GM12878 (cell line): ENCODE measurements around the gene FSIP1. TPM values are rescaled to one million over a fixed set of nuclear protein-coding genes. Genes with fewer than 3 reads are reported as not detected.

ENCODE experiments used
- ATAC-seq: fragments of 200-7000 bp; cut with Tn5 transposase; 3 replicates; pipeline ENCODE4 v1.9.1; 2020; ENCODE audit warnings: mild to moderate bottlenecking, moderate library complexity
- BruUV-seq: library from RNA; stranded (reverse); fragments of 400-500 nt; replicated peaks from 2 replicates; lab custom pipeline; 2021; lab: Mats Ljungman, UMichigan
- CTCF ChIA-PET: fragments of 300-600 bp; sonication (Branson Sonifier 250); formaldehyde crosslinking; extraction: SDS; loops from one replicate; lab custom pipeline; 2021; ENCODE audit warnings: inconsistent platforms; lab: Yijun Ruan, JAX
- POLR2A ChIA-PET: fragments of 350-600 bp; formaldehyde crosslinking; extraction: SDS; loops from one replicate; lab custom pipeline; 2021; ENCODE audit warnings: inconsistent platforms; lab: Charles Lee
- RAD21 ChIA-PET: fragments of 300-600 bp; sonication (Branson Sonifier 250); formaldehyde crosslinking; loops from one replicate; lab custom pipeline; 2023; ENCODE audit warnings: antibody characterized with exemption; ENCODE audit not compliant: unreplicated experiment; lab: Charles Lee
- SMC1A ChIA-PET: fragments of 300-600 bp; sonication (Branson Sonifier 250); formaldehyde crosslinking; loops from one replicate; lab custom pipeline; 2023; ENCODE audit not compliant: unreplicated experiment, uncharacterized antibody; lab: Charles Lee
- DNase-seq: peaks from one replicate; pipeline ENCODE4 v3.0.0-alpha.2; 2011; ENCODE audit warnings: low read depth, low spot score
- FAIRE-seq: peaks from 3 replicates; lab custom pipeline; 2011; peaks lifted over from hg19 to GRCh38; lab: Jason Lieb, UNC
- H2AFZ ChIP-seq: 2 replicates; pipeline ENCODE4 v1.6.0; 2011; ENCODE audit warnings: low read depth, low read length, control low read depth; ENCODE audit not compliant: control insufficient read depth
- H3K27ac ChIP-seq: 2 replicates; pipeline ENCODE4 v1.5.1; 2011; ENCODE audit warnings: control low read depth; ENCODE audit not compliant: control insufficient read depth, insufficient read depth
- H3K27me3 ChIP-seq, 2 experiments: replicated peaks in 1 of 2; 2 replicates each; pipeline versions ENCODE4 v1.6.0 to v1.6.1; 2011; ENCODE audit warnings: low read length in 1 of 2; ENCODE audit not compliant: control insufficient read depth in 2 of 2, insufficient read depth in 2 of 2
- H3K36me3 ChIP-seq, 2 experiments: 2 replicates each; pipeline ENCODE4 v1.5.1; 2011; ENCODE audit warnings: low read length in 1 of 2; ENCODE audit not compliant: control insufficient read depth in 2 of 2, insufficient read depth in 2 of 2
- H3K4me1 ChIP-seq: 2 replicates; pipeline ENCODE4 v1.6.1; 2011; ENCODE audit warnings: mild to moderate bottlenecking, low read length, moderate library complexity, mixed read lengths; ENCODE audit not compliant: control insufficient read depth, insufficient read depth
- H3K4me2 ChIP-seq: 2 replicates; pipeline ENCODE4 v1.6.0; 2011; ENCODE audit warnings: control low read depth; ENCODE audit not compliant: control insufficient read depth, insufficient read depth
- H3K4me3 ChIP-seq: fragments of 200-600 bp; sonication (generic); 2 replicates; pipeline ENCODE4 v1.5.1; 2016
- H3K79me2 ChIP-seq: 2 replicates; pipeline ENCODE4 v1.6.0; 2011; ENCODE audit warnings: low read length; ENCODE audit not compliant: control insufficient read depth, insufficient read depth
- H3K9ac ChIP-seq: 2 replicates; pipeline ENCODE4 v1.8.0; 2011; ENCODE audit warnings: low read length, control low read depth, mixed read lengths; ENCODE audit not compliant: control insufficient read depth, insufficient read depth
- H3K9me3 ChIP-seq: replicated peaks from 3 replicates; pipeline ENCODE4 v1.5.1; 2011; ENCODE audit warnings: mild to moderate bottlenecking, low read length; ENCODE audit not compliant: control insufficient read depth, insufficient read depth
- H4K20me1 ChIP-seq: 2 replicates; pipeline ENCODE4 v1.6.0; 2011; ENCODE audit not compliant: control insufficient read depth, insufficient read depth
- BMI1 ChIP-seq: fragments of 450-650 bp; IDR thresholded peaks from 2 replicates; pipeline ENCODE4 v1.6.1; 2016; ENCODE audit warnings: mild to moderate bottlenecking, moderate library complexity, borderline replicate concordance
- CBFB ChIP-seq: IDR thresholded peaks from 2 replicates; pipeline ENCODE4 v1.6.1; 2016; ENCODE audit warnings: antibody characterized with exemption, low read depth
- EGR1 ChIP-seq, 2 experiments: IDR thresholded peaks; 1 replicate in 1 of 2; 2 replicates in 1 of 2; pipeline ENCODE4 v1.6.1; 2011 to 2012; ENCODE audit warnings: low read depth in 2 of 2, low read length in 2 of 2, borderline replicate concordance in 1 of 2, mild to moderate bottlenecking in 1 of 2, moderate library complexity in 1 of 2
- IKZF1 ChIP-seq: fragments of 450-650 bp; conservative IDR thresholded peaks from 2 replicates; pipeline ENCODE4 v1.6.1; 2017; ENCODE audit warnings: antibody characterized with exemption, mild to moderate bottlenecking
- IRF4 ChIP-seq: IDR thresholded peaks from 2 replicates; pipeline ENCODE4 v1.6.1; 2011; ENCODE audit warnings: low read depth, low read length
- JUNB ChIP-seq: IDR thresholded peaks from 2 replicates; pipeline ENCODE4 v1.6.1; 2016; ENCODE audit warnings: antibody characterized with exemption, mild to moderate bottlenecking
- NFXL1 ChIP-seq: fragments of 450-650 bp; IDR thresholded peaks from 2 replicates; pipeline ENCODE4 v1.6.1; 2017; ENCODE audit warnings: antibody characterized with exemption, mild to moderate bottlenecking, borderline replicate concordance
- POLR2AphosphoS2 ChIP-seq: IDR thresholded peaks from 2 replicates; pipeline ENCODE4 v1.6.1; 2011; ENCODE audit warnings: low read depth, mild to moderate bottlenecking, low read length, improper control_type of control experiment, moderate library complexity
- RAD21 ChIP-seq: IDR thresholded peaks from 2 replicates; pipeline ENCODE4 v1.6.1; 2011; ENCODE audit warnings: mild to moderate bottlenecking, low read depth, low read length, moderate library complexity; ENCODE audit not compliant: insufficient read depth
- RFX5 ChIP-seq: IDR thresholded peaks from 2 replicates; pipeline ENCODE4 v1.6.1; 2011; ENCODE audit warnings: low read depth, low read length, improper control_type of control experiment
- SIX5 ChIP-seq: IDR thresholded peaks from 2 replicates; pipeline ENCODE4 v1.6.1; 2011; ENCODE audit warnings: mild to moderate bottlenecking, low read depth, low read length, moderate library complexity; ENCODE audit not compliant: severe bottlenecking
- SUPT20H ChIP-seq: IDR thresholded peaks from 2 replicates; pipeline ENCODE4 v1.6.1; 2011; ENCODE audit warnings: low read depth, mild to moderate bottlenecking, low read length, moderate library complexity, borderline replicate concordance; ENCODE audit not compliant: control insufficient read depth
- YBX1 ChIP-seq: fragments of 450-650 bp; IDR thresholded peaks from 2 replicates; pipeline ENCODE4 v1.6.1; 2016; ENCODE audit warnings: antibody characterized with exemption
- ZBED1 ChIP-seq: IDR thresholded peaks from 2 replicates; pipeline ENCODE4 v1.6.1; 2016; ENCODE audit warnings: borderline replicate concordance
- WGBS: methylation state at CpG from one replicate; pipeline ENCODE4 v1.1.6; 2016; ENCODE audit warnings: low lambda C conversion rate; ENCODE audit not compliant: insufficient replicate concordance, insufficient coverage; ENCODE audit errors: missing lambda C conversion rate; 5-methylcytosine and 5-hydroxymethylcytosine counted together
- in situ Hi-C: fragments of 300-500 bp; cut with MboI; formaldehyde crosslinking; loops from 9 replicates; pipeline ENCODE4 v1.14.3; 2018; ENCODE audit warnings: mixed read lengths
- intact Hi-C: fragments of 100-400 bp; cut with micrococcal nuclease; formaldehyde crosslinking; loops from one replicate; pipeline ENCODE4 v1.14.2; 2022; ENCODE audit not compliant: unreplicated experiment
- polyA plus RNA-seq, 11 experiments: library from polyadenylated mRNA; depleted of rRNA in 4 of 11; unstranded in 6 of 11; stranded (reverse) in 5 of 11; fragments of >200 nt; fragmentation: Nextera tagmentation in 4 of 11; fragmentation: Illumina TruSeq in 1 of 11; extraction: Ambion mirVana in 4 of 11; extraction: Trizol in 1 of 11; gene quantifications; 1 replicate in 1 of 11; 2 replicates in 10 of 11; pipeline versions ENCODE4 v1.2.1 to v1.2.3, GENCODE V29; 2011 to 2016; ENCODE audit warnings: inconsistent platforms in 2 of 11, missing spikeins in 2 of 11, low read depth in 1 of 11
- total RNA-seq, 4 experiments: library from RNA; depleted of rRNA in 3 of 4; stranded (reverse); fragments of >200 nt in 3 of 4; fragmentation: Illumina TruSeq in 1 of 4; extraction: Trizol in 1 of 4; gene quantifications; 2 replicates each; pipeline versions ENCODE4 v1.2.1 to v1.2.3, GENCODE V29; 2013 to 2021
- TF ChIP-seq, protein P1 (sequence below): fragments of 450-650 bp; formaldehyde crosslinking; IDR thresholded peaks from 2 replicates; pipeline ENCODE4 v1.4.0; 2020; ENCODE audit warnings: mild to moderate bottlenecking, moderate library complexity

The FSIP1 gene
- total and polyA plus RNA-seq, 10 of the 15 experiments (the other 5 are each of a cell fraction or from before 2014, with no cell fraction given), result 0.15 to 0.67 (median 0.35) TPM

GRCh38 chr15:39767921-39768320, 14.7 kb downstream of the FSIP1 start:
- no peak for DNase-seq
- Histone ChIP-seq H3K79me2 (no peaks in the 10 kb centered on the region), H3K9ac (no peak overlapping the region), H2AFZ (no peak overlapping the region), H4K20me1 (no peaks in the 10 kb centered on the region), H3K9me3 (no peaks in the 10 kb centered on the region), H3K36me3 (no peaks in the 10 kb centered on the region), H3K4me2 (no peak overlapping the region), H3K4me3 (no peak overlapping the region), H3K4me1 (no peaks in the 10 kb centered on the region), H3K27me3 (no peaks in the 10 kb centered on the region), H3K27ac (no peak overlapping the region)
- ATAC-seq, result no peak
- ChIA-PET RAD21 (no interaction called here), CTCF (interaction anchor here (0.7 to 5.7 kb wide), 4 partner anchors 11 to 655 kb away, joined by 3 to 50 read pairs (median 3); partner anchors contain the start of gene FSIP1), SMC1A (interaction anchor here (0.7 to 1.7 kb wide), 3 partner anchors 9 to 82 kb away, joined by 3 to 6 read pairs (median 3); no protein-coding TSS in a partner anchor), POLR2A (no interaction called here)
- no TSS peak for BruUV-seq
- no peak for TF ChIP-seq RFX5
- no peak for TF ChIP-seq EGR1 (IDR thresholded peaks at IDR 0.05; ENCODE audit: borderline replicate concordance in 1 of 2, low read depth in 2 of 2, low read length in 2 of 2)
- no peak for TF ChIP-seq YBX1
- no peak for TF ChIP-seq POLR2AphosphoS2
- TF ChIP-seq IKZF1, result no peak
- TF ChIP-seq RAD21, result no peak
- TF ChIP-seq IRF4, result no peak
- TF ChIP-seq JUNB, result no peak
- no peak for TF ChIP-seq SIX5
- TF ChIP-seq CBFB, result no peak
- TF ChIP-seq ZBED1, result no peak
- no peak for TF ChIP-seq BMI1
- TF ChIP-seq NFXL1, result no peak
- TF ChIP-seq, protein P1, sequence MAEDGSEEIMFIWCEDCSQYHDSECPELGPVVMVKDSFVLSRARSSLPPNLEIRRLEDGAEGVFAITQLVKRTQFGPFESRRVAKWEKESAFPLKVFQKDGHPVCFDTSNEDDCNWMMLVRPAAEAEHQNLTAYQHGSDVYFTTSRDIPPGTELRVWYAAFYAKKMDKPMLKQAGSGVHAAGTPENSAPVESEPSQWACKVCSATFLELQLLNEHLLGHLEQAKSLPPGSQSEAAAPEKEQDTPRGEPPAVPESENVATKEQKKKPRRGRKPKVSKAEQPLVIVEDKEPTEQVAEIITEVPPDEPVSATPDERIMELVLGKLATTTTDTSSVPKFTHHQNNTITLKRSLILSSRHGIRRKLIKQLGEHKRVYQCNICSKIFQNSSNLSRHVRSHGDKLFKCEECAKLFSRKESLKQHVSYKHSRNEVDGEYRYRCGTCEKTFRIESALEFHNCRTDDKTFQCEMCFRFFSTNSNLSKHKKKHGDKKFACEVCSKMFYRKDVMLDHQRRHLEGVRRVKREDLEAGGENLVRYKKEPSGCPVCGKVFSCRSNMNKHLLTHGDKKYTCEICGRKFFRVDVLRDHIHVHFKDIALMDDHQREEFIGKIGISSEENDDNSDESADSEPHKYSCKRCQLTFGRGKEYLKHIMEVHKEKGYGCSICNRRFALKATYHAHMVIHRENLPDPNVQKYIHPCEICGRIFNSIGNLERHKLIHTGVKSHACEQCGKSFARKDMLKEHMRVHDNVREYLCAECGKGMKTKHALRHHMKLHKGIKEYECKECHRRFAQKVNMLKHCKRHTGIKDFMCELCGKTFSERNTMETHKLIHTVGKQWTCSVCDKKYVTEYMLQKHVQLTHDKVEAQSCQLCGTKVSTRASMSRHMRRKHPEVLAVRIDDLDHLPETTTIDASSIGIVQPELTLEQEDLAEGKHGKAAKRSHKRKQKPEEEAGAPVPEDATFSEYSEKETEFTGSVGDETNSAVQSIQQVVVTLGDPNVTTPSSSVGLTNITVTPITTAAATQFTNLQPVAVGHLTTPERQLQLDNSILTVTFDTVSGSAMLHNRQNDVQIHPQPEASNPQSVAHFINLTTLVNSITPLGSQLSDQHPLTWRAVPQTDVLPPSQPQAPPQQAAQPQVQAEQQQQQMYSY (CRISPR knock-in tag), result no peak
- TF ChIP-seq SUPT20H, result no peak
- WGBS, result 85% methylated on average over 5 of the region's 5 CpGs
- no peak for FAIRE-seq
- in situ Hi-C loops (no loop called here), intact Hi-C loops (no loop called here)
